ENCODE results near the gene TMEM175. TPM values are rescaled to one million over a fixed set of nuclear protein-coding genes. Genes with fewer than 3 reads are reported as not detected.
A peak's percentile ranks its signal among the peaks of the same experiment; 100 is the strongest.
"Not testable (repeated sequence)": the region's sequence is repeated elsewhere in the genome, so short reads cannot be mapped to it uniquely, and the experiment has no call there.

The TMEM175 gene
- total and polyA plus RNA-seq, 9 of the 15 experiments (the other 6 are each of a cell fraction or from before 2014, with no cell fraction given) = 0.13 to 30.9 (median 9.4) TPM

- Histone ChIP-seq H3K9me1 (ENCODE audit: control insufficient read depth, insufficient read depth, low read length) (no peaks in the 10 kb centered on the region), H3K4me1 (replicated peaks in 1 of 2; ENCODE audit: control insufficient read depth in 2 of 2, insufficient read depth in 2 of 2, low read length in 2 of 2) (peaks cover 29% of the 10 kb centered on the region in 2 experiments), H3K79me2 (ENCODE audit: control insufficient read depth, insufficient read depth, low read length) (peaks cover 87% of the 10 kb centered on the region), H2AFZ (ENCODE audit: low read depth, low read length) (no peak overlapping the region), H3K27me3 (ENCODE audit: control insufficient read depth in 2 of 2, insufficient read depth in 2 of 2, low read length in 2 of 2) (no peaks in the 10 kb centered on the region), H3K9me3 (replicated peaks; ENCODE audit: control insufficient read depth, insufficient read depth, low read depth, low read length) (no peaks in the 10 kb centered on the region), H3K4me3 (no peak overlapping the region), H3K9ac (ENCODE audit: insufficient read depth in 1 of 2, low read depth in 2 of 2, low read length in 2 of 2) (no peak overlapping the region), H4K20me1 (replicated peaks; ENCODE audit: control insufficient read depth, insufficient read depth, low read length) (peaks cover 41% of the 10 kb centered on the region), H3K27ac (ENCODE audit: extremely low read depth, low read depth, low read length) (no peak overlapping the region), H3K36me3 (ENCODE audit: control insufficient read depth, insufficient read depth, low read length) (peaks cover 25% of the 10 kb centered on the region; the same call in 2 of the 3 replicates), H3K4me2 (ENCODE audit: insufficient read depth, low read length) (no peak overlapping the region)
- TF ChIP-seq CTCF (IDR thresholded peaks at IDR 0.05 in 2 of 3, conservative IDR thresholded peaks at IDR 0.05 in 1 of 3; ENCODE audit: insufficient read depth in 2 of 3, low read depth in 1 of 3, low read length in 3 of 3) (peak; percentile 24 to 35 (median 27); a peak in 2 of 6 replicates), BHLHE40 (IDR thresholded peaks at IDR 0.05; ENCODE audit: low read length) (no peak)
- no TSS peak for BruUV-seq (replicated peaks)
- FAIRE-seq (no peak), ATAC-seq (no peak), DNase-seq (ENCODE audit: extremely low read depth in 1 of 4, low spot score in 3 of 4) (peak in 1 of 4 experiments; percentile 30)
- intact Hi-C loops (cut with micrococcal nuclease) (no loop called here), in situ Hi-C loops (cut with MboI) (no loop called here)
- 79% methylated on average over 8 of the region's 17 CpGs for WGBS (ENCODE audit: insufficient coverage, low coverage, missing lambda C conversion rate)
- ChIA-PET POLR2A (no interaction called here), CTCF (ENCODE audit: low intra/inter-chr PET ratio) (no interaction called here)
These were observed 5.7 kb upstream of the TMEM175 start for GRCh38 chr4:926538-926937.

GRCh38 chr4:927566-927965 lies 4.7 kb upstream of the TMEM175 start:
- POLR2A ChIA-PET; in situ Hi-C loops (cut with MboI); H3K27me3 ChIP-seq (ENCODE audit: control insufficient read depth in 2 of 2, insufficient read depth in 2 of 2, low read length in 2 of 2): not testable (repeated sequence)

More at GRCh38 chr4:927566-927965, 4.7 kb upstream of the TMEM175 start:
- H3K27ac ChIP-seq (ENCODE audit: extremely low read depth, low read depth, low read length); CTCF ChIA-PET (ENCODE audit: low intra/inter-chr PET ratio); H3K9ac ChIP-seq (ENCODE audit: insufficient read depth in 1 of 2, low read depth in 2 of 2, low read length in 2 of 2); BruUV-seq (replicated peaks); ATAC-seq; H3K9me3 ChIP-seq (replicated peaks; ENCODE audit: control insufficient read depth, insufficient read depth, low read depth, low read length); FAIRE-seq; H2AFZ ChIP-seq (ENCODE audit: low read depth, low read length); H3K4me3 ChIP-seq; intact Hi-C loops (cut with micrococcal nuclease); H3K9me1 ChIP-seq (ENCODE audit: control insufficient read depth, insufficient read depth, low read length); DNase-seq (ENCODE audit: extremely low read depth in 1 of 4, low spot score in 3 of 4); H3K4me2 ChIP-seq (ENCODE audit: insufficient read depth, low read length): not testable (repeated sequence)
- peaks cover 21% of the 10 kb centered on the region; the same call in 2 of the 3 replicates for H3K36me3 ChIP-seq (ENCODE audit: control insufficient read depth, insufficient read depth, low read length)
- H4K20me1 ChIP-seq (replicated peaks; ENCODE audit: control insufficient read depth, insufficient read depth, low read length) = peaks cover 41% of the 10 kb centered on the region
- H3K4me1 ChIP-seq (replicated peaks in 1 of 2; ENCODE audit: control insufficient read depth in 2 of 2, insufficient read depth in 2 of 2, low read length in 2 of 2) = peaks cover 29 to 33% of the 10 kb centered on the region in 2 experiments
- H3K79me2 ChIP-seq (ENCODE audit: control insufficient read depth, insufficient read depth, low read length) = peaks cover 87% of the 10 kb centered on the region
- 100% methylated on average over 6 of the region's 21 CpGs for WGBS (ENCODE audit: insufficient coverage, low coverage, missing lambda C conversion rate)

All from K562 (cell line).